HG03139 (cell line): ENCODE data around the gene DNAH2.
A peak's percentile ranks its signal among the peaks of the same experiment; 100 is the strongest.

ENCODE experiments used
- ATAC-seq: cut with Tn5 transposase; IDR thresholded peaks from one replicate; pipeline ENCODE4 v1.9.1; 2021; ENCODE audit not compliant: unreplicated experiment

The DNAH2 gene, protein sequence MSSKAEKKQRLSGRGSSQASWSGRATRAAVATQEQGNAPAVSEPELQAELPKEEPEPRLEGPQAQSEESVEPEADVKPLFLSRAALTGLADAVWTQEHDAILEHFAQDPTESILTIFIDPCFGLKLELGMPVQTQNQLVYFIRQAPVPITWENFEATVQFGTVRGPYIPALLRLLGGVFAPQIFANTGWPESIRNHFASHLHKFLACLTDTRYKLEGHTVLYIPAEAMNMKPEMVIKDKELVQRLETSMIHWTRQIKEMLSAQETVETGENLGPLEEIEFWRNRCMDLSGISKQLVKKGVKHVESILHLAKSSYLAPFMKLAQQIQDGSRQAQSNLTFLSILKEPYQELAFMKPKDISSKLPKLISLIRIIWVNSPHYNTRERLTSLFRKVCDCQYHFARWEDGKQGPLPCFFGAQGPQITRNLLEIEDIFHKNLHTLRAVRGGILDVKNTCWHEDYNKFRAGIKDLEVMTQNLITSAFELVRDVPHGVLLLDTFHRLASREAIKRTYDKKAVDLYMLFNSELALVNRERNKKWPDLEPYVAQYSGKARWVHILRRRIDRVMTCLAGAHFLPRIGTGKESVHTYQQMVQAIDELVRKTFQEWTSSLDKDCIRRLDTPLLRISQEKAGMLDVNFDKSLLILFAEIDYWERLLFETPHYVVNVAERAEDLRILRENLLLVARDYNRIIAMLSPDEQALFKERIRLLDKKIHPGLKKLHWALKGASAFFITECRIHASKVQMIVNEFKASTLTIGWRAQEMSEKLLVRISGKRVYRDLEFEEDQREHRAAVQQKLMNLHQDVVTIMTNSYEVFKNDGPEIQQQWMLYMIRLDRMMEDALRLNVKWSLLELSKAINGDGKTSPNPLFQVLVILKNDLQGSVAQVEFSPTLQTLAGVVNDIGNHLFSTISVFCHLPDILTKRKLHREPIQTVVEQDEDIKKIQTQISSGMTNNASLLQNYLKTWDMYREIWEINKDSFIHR (N-terminal part only)

DNA sequence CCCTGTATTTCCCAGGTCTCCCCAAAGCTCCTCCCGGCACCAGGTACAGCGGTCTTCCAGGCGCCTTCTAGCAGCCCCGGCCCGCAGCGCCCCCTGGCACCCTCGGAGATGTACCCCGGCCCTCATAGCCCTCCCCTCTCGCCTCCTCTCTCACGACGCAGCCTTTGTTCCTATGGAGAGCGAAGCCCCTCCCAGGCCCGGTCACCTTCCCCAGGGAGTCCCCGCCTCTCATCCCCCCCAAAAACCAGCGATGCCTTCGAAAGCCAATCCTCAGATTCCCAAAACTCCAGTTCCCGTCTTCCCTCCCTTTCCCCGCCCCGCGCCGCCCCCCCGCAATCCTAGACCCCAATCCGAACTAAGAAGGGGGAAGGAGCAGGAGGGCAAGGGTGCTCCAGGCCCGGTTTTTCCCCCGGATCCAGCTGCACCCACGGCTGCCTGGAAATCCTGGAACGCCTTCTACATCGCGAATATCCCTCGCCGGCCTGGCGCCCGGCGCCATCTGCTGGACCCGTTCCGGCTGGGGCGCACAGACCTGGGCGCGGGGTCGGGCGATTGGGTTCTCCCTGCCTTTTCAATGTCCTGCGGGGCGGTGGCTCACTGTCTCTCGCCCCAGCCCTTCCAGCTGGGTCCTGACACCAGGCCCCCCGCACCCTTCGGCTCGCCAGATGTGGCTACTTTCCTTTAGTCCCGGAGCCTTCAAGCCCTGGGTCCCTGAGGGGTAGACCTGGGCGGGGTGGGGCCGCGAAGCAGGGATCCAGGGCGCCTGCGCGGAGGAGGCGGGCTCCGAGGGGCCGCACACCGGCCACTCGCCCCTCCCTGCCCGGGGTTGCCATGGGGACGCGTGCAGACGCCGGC, at the start of gene DNAH2:
DNAH2 (plus strand) TSS at position 844 of the 855 bp plus-strand sequence. CDS start 1,991 bp downstream, outside the sequence.
- ATAC-seq, result no peak

DNA sequence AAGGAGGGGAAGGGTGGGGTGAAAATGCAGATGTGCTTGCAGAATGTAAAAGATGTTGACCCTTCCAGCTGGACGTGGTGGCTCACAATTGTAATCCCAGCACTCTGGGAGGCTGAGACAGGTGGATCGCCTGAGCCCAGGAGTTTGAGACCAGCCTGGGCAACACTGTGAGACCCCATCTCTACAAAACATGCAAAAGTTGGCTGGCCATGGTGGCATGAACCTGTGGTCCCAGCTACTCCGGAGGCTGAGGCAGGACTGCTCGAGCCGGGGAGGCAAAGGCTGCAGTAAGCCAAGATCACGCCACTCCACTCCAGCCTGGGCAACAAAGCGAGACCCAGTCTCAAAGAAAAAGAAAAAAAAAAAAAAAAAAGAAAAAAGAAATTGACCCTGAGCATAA, 49.1 kb upstream of the DNAH2 start:
- no peak for ATAC-seq

DNA sequence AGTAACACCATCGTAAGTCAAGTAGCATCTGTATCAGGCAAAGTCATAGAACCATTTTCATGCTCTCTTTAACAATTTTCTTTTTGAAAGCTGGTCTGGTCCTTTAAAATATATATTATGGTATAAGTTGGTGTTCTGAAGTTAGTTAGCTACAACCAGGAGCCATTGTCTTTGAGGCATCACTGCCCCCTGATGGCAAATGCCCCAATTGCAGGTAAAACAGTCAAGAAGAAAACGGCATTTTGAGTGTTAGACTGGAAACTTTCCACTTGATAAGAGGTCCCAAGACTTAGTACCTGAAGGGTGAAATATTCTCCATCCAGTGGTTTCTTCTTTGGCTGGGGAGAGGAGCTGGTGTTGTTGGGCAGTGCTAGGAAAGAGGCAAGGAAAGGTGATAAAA, 44.3 kb upstream of the DNAH2 start:
- no peak for ATAC-seq

DNA sequence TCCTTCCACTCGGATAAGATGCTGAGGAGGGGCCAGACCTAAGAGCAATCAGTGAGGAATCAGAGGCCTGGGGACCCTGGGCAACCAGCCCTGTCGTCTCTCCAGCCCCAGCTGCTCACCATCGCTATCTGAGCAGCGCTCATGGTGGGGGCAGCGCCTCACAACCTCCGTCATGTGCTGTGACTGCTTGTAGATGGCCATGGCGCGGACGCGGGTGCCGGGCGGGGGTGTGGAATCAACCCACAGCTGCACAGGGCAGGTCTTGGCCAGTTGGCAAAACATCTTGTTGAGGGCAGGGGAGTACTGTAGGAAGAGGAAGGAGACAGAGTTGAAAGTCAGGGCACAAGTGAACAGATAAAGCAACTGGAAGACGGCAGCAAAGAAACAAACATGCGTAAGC, 42.6 kb upstream of the DNAH2 start:
- ATAC-seq, result no peak

DNA sequence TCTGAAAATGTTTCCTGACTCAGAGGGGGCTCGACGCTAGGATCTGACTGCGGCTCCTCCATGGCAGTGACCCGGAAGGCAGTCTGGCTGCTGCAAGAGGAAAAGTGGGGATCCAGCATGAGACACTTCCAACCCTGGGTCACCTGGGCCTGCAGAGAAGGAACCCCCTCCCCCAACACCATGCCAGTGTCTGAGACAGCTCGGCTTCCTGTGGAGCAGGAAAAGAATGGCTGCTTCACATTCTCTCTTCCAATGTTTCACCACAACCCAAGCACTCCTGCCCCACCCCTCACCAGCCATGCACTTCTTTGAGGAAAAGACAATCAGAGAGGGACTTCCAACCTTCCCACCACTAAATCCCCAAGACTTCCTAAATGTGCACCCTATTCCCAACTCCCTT, 41.0 kb upstream of the DNAH2 start:
- no peak for ATAC-seq

DNA sequence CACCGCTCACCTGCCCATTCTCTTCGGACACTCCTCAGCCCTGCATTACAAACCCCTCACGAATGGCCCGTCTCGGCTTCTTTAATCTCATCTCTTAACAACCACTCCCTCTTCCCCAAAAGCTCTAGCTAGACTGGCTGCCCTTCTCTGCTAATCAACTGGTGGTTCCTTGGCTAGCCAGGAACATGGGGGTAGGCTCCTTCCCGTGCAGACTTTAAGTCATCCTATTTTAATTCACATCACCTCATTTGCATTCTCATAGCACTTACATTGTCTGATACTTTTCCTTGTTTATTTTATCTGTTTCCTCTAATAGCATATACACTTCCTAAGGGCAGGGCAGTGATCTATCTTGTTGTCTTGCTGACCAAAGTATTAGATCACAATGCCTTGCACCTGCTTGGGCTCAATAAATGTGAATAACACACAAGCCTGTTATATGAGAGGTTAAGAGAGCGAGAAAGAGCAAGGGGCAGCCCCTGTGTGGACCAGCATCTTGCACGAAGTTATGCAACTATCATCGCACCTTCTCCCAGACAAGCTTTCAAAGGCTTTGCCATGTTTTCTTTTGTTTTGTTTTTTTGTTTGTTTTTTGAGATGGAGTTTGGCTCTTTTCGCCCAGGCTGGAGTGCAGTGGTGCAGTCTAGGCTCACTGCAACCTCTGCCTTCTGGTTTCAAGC, 40.0 kb upstream of the DNAH2 start:
- ATAC-seq, result no peak

DNA sequence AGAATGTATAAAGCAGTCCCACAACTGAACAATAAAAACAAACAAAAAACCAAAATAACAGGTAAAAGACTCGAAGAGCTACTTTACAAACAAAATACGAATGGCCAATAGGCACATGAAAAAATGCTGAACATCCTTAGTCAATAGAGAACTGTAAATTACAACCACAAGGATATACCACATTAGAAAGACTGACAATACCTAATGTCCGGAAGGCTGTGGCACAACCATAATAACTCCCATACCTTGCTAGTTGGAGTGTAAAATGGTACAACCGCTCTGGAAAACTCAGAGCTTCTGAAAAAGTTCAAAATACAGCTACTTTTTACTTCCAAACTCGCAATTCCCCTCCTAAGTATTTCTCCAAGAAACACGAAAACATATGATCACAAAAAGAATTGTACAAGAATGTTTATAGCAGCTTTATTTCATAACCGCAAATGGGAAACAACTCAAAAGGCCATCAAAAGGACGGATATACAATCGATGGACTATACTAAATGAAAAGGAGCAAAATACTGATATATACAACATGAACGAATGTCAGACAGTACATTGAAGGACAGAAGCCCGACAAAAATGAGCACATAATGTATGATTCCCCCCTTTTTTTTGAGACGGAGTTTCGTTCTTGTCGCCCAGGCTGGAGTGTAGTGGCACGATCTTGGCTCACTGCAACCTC, 32.6 kb upstream of the DNAH2 start:
- ATAC-seq, result no peak

DNA sequence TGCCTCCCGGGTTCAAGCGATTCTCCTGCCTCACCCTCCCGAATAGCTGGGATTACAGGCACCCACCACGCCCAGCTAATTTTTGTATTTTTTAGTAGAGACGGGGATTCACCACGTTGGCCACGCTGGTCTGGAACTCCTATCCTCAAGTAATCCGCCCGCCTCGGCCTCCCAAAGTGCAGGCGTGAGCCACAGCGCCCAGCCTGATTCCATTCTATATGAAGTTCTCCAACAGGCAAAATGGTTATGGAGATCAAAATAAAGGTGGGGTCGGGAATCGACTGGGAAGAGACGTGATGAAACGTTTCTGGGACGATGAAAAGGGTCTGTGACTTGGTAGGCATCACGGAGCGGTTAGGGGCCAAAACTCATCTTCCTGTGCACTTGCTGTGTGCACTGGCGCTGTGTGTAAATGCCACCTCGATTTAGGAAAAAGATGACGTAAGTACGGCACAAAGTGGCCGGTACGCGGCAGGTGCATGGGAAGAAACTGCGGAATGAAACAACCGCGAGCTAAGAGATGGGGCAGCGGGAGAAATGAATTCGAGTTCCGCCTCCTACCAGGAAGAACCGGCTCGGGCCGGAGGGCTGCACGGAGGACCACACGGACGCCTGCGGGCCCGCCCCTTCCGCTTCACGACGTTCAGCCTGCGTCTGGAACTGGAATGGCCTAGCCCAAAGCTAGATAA, 31.9 kb upstream of the DNAH2 start:
- ATAC-seq, result no peak

DNA sequence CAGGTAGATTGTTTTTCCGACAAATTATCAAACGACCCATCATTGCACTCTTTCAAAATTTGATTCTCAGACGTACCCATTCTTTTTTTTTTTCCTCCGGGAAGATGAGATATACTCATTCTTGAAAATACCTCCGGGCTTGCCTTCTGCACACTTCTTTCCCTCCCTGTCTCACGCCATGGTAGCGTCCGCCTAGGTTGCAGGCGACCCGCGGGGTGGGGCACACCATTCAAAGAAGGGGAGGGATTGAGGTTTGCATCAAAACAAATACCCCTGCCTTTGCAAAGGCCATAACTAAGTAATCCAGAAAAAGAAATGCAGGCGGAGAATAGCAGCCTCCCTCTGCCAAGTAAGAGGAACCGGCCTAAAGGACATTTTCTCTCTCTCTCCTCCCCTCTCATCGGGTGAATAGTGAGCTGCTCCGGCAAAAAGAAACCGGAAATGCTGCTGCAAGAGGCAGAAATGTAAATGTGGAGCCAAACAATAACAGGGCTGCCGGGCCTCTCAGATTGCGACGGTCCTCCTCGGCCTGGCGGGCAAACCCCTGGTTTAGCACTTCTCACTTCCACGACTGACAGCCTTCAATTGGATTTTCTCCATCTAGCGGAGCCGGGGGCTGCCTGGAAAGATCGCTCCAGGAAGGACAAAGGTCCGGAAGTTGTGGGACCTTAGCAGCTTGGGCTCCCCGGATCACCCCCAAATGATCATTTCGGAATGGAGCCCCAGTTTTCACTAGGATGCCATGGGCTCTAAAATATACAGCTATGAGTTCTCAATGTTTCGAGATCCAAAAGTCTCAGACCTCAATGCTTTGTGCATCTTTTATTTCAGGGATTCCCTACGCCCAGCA, 31.1 kb upstream of the DNAH2 start:
- no peak for ATAC-seq

DNA sequence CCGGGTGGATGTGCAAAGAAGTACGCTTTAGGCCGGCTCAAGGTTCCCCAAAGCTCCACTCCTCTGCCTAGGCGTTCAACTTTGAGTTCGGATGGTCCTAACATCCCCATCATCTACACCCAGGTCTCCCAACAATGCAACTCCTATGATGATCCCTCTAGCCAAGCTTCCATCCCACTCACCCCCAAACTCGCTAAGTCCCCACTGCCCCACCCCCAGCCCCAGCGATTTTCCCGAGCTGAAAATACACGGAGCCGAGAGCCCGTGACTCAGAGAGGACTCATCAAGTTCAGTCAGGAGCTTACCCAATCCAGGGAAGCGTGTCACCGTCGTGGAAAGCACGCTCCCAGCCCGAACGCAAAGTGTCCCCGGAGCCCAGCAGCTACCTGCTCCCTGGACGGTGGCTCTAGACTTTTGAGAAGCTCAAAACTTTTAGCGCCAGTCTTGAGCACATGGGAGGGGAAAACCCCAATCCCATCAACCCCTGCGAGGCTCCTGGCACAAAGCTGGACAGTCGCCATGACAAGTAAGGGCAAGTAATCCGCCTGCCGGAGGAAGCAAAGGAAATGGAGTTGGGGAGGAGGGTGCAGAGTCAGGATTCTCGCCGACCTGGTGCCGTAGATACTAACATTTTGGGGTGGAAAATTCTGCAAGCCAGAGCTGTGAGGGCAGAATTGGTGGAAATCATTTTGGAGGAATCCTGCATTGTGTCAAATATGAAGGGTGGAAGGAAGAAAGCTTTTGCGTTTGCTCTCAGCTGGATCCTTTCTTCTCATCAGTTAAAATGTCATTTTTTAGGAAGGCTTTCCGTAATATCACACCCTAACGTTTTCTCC, 30.3 kb upstream of the DNAH2 start, which contains the start of gene TP53:
TP53 (minus strand) TSS at position 419 of the 836 bp plus-strand sequence. CDS start 10,896 bp downstream, outside the sequence.
- ATAC-seq, result no peak

DNA sequence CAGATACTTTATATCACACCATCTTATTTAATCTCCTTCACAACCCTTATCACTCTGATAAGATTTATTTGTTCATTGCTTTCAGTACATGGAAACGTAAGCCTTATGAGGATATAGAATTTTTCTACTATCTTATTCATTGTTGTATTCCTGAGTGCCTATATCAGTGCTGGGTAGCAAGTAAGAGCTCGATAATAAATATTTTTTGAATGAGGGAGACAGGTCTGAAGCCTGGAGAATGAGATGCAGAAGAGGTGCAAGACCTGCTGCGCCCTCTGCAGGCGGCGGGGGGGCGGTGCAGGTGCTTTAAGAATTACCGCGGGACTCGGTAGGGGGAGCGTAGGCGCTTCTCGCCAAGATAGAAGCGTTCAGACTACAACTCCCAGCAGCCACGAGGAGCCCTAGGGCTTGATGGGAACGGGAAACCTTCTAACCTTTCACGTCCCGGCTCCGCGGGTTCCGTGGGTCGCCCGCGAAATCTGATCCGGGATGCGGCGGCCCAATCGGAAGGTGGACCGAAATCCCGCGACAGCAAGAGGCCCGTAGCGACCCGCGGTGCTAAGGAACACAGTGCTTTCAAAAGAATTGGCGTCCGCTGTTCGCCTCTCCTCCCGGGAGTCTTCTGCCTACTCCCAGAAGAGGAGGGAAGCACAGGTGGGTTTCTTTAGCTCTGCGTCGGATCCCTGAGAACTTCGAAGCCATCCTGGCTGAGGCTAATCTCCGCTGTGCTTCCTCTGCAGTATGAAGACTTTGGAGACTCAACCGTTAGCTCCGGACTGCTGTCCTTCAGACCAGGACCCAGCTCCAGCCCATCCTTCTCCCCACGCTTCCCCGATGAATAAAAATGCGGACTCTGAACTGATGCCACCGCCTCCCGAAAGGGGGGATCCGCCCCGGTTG, 29.4 kb upstream of the DNAH2 start, which contains the start of gene WRAP53:
WRAP53 (plus strand) TSS at position 570 of the 900 bp plus-strand sequence; CDS start at position 742, 172 bp downstream.
- ATAC-seq, result peak; percentile 63

DNA sequence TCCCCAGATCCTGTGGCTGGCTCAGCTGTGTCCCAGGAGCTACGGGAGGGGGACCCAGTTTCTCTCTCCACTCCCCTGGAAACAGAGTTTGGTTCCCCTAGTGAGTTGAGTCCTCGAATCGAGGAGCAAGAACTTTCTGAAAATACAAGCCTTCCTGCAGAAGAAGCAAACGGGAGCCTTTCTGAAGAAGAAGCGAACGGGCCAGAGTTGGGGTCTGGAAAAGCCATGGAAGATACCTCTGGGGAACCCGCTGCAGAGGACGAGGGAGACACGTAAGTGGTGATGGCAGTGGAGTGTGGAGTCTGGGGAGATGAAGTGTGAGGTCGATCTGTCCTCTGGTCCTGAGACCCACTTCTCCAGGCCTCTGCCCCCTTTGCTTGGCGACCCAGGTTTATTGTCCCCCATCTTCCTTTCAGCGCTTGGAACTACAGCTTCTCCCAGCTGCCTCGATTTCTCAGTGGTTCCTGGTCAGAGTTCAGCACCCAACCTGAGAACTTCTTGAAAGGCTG, 28.7 kb upstream of the DNAH2 start:
- ATAC-seq, result no peak

DNA sequence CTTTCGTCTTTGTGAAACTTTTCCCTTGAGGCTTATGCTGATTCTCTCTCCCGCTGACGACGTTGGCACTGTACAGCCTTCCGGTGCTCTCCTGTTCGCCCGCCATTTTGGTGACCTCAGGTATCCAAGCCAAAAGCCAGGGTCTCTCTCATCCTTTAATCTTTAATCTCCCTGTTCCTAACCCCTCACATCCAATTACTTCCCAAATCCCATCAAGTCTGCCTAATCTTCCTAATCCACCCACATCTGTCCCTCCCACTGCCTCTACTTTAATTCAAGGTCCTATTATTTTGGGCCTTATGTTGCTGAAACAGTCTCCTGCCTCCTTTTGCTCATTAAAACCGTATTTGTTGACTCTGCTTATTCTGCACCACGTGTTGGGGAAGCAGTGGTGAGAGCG, 22.0 kb upstream of the DNAH2 start:
- ATAC-seq, result no peak

DNA sequence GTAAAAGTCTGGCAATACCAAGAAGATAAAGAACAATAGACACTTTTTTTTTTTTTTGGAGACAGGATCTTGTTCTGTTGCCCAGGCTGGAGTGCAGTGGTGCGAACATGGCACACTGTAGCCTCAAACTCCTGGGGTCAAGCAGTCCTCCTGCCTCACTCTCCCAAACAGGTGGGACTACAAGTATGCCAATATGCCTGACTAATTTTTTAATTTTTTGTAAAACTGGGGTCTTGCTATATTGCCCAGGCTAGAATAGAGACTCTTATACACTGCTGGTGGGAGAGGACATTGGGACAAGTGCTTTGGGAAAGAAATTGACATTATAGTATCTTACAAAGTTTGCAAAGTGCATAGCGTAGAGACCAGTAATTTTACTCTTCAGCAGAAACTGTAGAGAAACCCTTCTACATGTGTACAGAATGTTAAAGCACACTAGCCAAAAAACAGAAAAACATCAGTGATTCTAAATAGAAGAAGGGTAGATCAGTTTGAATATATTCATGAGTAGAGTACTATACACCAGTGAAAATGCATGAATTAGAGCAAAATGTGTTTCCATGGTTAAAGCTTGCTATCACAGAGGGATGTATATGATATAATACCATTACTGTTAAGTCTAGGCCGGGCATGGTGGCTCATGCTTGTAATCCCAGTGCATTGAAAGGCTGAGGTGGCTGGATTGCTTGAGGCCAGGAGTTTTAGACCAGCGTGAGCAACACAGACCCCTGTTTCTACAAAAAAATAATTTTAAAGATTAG, 19.5 kb upstream of the DNAH2 start:
- no peak for ATAC-seq

DNA sequence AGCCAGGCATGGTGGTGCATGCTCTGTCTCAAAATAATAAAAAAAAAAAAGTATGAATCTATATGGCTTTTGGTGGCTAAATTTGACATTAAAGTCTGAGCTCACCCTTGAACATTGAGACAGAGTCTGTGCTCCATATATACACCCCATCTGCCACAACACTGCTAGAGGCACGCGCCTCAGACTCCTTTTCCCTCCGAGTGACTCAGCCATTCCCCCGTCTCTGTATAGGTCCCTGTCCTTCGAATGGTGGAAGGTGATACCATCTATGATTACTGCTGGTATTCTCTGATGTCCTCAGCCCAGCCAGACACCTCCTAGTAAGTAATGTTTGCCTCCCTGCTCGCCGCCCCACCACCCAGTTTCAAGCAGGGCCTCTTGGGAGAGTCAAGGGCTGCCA, 17.0 kb upstream of the DNAH2 start:
- no peak for ATAC-seq
